Measurements from ENCODE around the gene CYP2B6. TPM values are rescaled to one million over a fixed set of nuclear protein-coding genes. Genes with fewer than 3 reads are reported as not detected.
"Not testable (repeated sequence)": the region's sequence is repeated elsewhere in the genome, so short reads cannot be mapped to it uniquely, and the experiment has no call there.

The CYP2B6 gene
- total RNA-seq, 1 donor from 2014 or later: 0.46 TPM

DNA sequence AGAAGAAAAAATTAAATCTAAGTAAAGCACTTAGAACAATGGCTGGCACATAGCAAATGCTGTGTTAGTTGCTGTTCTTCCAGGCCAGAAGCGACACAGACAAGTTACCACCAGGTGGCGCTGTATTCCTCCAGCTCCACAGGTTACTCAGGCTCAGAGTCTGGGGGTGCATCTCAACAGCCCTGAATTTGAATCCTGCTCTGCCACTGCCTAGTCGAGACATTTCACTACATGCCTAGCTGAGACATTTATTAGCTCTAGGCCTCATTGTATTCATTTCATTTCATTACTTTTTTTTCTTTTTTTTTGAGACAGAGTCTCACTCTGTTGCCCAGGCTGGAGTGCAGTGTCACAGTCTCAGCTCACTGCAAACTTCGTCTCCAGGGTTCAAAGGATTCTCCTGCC is 16.4 kb upstream of the CYP2B6 start:
- TF ChIP-seq, protein P1, sequence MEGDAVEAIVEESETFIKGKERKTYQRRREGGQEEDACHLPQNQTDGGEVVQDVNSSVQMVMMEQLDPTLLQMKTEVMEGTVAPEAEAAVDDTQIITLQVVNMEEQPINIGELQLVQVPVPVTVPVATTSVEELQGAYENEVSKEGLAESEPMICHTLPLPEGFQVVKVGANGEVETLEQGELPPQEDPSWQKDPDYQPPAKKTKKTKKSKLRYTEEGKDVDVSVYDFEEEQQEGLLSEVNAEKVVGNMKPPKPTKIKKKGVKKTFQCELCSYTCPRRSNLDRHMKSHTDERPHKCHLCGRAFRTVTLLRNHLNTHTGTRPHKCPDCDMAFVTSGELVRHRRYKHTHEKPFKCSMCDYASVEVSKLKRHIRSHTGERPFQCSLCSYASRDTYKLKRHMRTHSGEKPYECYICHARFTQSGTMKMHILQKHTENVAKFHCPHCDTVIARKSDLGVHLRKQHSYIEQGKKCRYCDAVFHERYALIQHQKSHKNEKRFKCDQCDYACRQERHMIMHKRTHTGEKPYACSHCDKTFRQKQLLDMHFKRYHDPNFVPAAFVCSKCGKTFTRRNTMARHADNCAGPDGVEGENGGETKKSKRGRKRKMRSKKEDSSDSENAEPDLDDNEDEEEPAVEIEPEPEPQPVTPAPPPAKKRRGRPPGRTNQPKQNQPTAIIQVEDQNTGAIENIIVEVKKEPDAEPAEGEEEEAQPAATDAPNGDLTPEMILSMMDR (conservative IDR thresholded peaks at IDR 0.05; ENCODE audit: low read depth, low read length): peak; percentile 92
- DNase-seq (ENCODE audit: low read depth): peak; percentile 1
- H3K4me3 ChIP-seq (ENCODE audit: low read depth, low read length): no peak overlapping the region

DNA sequence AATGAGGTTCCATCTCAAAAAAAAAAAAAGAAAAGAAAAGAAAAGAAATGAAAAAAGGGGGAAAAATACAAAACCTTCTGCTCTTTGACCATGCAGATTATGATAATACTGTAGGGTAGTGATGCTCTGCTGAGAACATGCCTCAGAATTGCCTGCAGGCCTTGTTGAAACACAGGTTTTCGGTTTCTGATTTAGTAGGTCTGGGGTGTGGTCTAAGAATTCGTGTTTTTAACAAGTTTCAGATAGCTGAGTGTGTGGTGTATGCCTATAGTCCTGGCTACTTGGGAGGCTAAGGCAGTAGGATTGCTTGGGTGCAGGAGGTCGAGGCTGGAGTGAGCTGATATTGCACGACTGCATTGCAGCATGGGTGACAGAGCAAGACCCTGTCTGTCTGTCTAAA is 14.9 kb upstream of the CYP2B6 start:
- H3K4me3 ChIP-seq (ENCODE audit: low read depth, low read length): no peak overlapping the region
- no peak for DNase-seq (ENCODE audit: low read depth)
- TF ChIP-seq, protein P1 (conservative IDR thresholded peaks at IDR 0.05; ENCODE audit: low read depth, low read length): no peak

DNA sequence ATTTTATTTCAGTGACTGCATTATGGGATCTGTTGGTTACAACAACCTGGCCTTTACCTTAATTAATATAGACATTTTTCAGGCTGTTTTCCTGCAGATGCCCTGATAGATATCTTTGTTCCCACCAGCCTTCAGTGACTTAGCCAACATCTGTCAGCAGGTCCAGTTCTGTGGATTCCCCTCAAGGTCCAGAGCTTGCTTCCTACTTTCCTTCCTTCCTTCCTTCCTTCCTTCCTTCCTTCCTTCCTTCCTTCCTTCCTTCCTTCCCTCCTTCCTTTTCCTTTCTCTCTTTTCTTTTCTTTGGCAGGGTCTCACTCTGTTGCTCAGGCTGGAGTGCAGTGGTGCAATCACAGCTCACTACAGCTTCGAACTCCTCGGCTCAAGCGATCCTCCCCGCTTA is 14.4 kb upstream of the CYP2B6 start:
- no peak for DNase-seq (ENCODE audit: low read depth)
- H3K4me3 ChIP-seq (ENCODE audit: low read depth, low read length): no peak overlapping the region
- TF ChIP-seq, protein P1 (conservative IDR thresholded peaks at IDR 0.05; ENCODE audit: low read depth, low read length): no peak

DNA sequence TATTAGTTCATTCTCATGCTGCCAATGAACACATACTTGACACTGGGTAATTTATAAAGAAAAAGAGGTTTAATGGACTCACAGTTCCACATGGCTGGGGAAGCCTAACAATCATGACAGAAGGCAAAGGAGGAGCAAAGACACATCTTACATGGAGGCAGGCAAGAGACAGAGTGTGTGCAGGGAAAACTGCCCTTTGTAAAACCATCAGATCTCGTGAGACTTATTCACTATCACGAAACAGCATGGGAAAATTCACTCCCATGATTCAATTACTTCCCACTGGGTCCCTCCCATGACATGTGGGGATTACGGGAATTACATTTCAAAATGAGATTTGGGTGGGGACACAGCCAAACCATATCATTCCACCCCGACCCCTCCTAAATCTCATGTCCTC is 11.3 kb upstream of the CYP2B6 start:
- not testable (repeated sequence) for DNase-seq (ENCODE audit: low read depth); H3K4me3 ChIP-seq (ENCODE audit: low read depth, low read length)

DNA sequence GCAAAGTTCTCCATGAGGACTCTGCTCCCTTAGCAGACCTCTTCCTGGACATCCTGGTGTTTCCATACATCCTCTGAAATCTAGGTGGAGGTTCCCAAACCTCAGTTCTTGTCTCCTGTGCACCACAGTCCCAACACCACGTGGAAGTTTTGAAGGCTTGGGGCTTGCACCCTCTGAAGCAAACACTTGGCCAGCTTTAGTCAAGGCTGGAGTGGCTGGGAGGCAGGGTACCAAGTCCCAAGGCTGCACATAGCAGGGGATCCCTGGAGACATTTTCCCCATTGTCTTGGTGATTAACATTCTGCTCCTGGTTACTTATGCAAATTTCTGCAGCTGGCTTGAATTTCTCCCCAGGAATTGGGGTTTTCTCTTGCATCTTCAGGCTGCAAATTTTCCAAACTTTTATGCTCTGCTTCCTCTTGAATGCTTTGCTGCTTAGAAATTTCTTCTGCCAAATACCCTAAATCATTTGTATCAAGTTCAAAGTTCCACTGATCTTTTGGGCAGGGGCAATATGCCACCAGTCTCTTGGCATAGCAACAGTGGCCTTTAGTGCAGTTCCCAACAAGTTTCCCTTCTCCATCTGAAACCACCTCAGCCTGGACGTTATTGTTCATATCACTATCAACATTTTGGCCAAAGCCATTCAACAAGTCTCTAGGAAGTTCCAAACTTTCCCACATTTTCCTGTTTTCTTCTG is 10.2 kb upstream of the CYP2B6 start:
- DNase-seq (ENCODE audit: low read depth); H3K4me3 ChIP-seq (ENCODE audit: low read depth, low read length): not testable (repeated sequence)

DNA sequence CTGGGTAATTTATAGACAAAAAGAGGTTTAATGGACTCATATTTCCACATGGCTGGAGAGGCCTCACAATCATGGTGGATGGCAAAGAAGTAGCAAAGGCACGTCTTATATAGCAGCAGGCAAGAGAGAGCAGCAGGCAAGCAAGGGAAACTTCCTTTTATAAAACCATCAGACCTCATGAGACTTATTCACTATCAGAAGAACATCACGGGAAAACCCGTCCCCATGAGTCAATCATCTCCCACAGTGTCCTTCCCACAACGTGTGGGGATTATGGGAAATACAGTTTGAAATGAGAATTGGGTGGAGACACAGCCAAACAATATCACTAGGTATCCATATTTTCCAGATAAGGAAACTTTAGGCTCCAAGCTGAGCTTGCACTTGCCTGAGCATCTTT is 9.5 kb upstream of the CYP2B6 start:
- no peak overlapping the region for H3K4me3 ChIP-seq (ENCODE audit: low read depth, low read length)
- no peak for DNase-seq (ENCODE audit: low read depth)
- TF ChIP-seq, protein P1 (conservative IDR thresholded peaks at IDR 0.05; ENCODE audit: low read depth, low read length): no peak

DNA sequence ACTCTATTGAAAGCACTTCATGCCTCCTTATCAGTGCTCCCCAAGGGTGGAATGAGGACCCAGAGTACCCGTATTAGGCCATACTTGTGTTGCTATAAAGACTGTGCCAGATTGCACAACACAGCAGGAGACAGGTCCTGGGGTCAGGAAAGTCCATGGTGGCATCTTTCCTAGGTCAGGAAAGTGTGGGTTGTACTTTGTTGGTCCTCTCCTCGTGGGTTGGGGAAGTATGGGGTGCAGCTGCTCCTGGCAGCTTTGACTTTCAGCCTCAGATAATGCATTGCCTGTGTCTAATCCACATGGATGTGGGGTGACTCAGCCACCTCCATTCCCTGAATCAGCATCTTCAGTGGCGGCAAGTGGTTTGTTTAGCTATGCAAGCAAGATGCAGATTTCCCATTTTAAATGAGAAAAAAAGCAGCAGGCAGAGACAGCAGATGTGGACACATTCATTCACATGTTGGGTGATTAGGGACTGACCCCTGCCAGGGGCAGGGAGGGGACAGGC is 8.4 kb upstream of the CYP2B6 start:
- no peak for DNase-seq (ENCODE audit: low read depth)
- TF ChIP-seq, protein P1 (conservative IDR thresholded peaks at IDR 0.05; ENCODE audit: low read depth, low read length): no peak
- H3K4me3 ChIP-seq (ENCODE audit: low read depth, low read length): no peak overlapping the region

DNA sequence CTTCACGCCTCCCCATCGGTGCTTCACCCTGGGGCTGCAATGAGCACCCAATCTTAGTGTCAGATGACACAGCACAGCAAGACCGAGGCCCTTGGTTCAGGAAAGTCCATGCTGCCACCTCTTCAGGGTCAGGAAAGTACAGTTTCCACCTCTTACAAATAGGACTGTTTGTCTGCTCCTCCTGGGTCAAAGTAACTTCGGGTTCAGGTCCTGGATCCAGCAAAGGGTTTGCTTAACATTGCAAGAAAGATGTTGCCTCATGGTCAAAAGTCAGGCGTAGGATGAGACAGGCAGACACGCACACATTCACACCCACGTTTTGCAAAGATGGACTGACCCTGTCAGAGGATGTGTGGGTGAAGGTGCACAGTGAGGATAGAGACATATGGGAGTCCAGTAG is 1.6 kb upstream of the CYP2B6 start:
- no peak overlapping the region for H3K4me3 ChIP-seq (ENCODE audit: low read depth, low read length)
- DNase-seq (ENCODE audit: low read depth): no peak
- TF ChIP-seq, protein P1 (conservative IDR thresholded peaks at IDR 0.05; ENCODE audit: low read depth, low read length): no peak

All from epithelial cell of proximal tubule (primary cell).